ENCODE results near the gene ATP6V0B. TPM values are rescaled to one million over a fixed set of nuclear protein-coding genes. Genes with fewer than 3 reads are reported as not detected.

ATP6V0B gene
- total and polyA plus RNA-seq, 2 donors from 2014 or later = 156 to 636 TPM

GRCh38 chr1:43979528-43980254, 4.9 kb downstream of the ATP6V0B start:
- peak in 4 of 5 donors; percentile 34 to 84 (median 47) for DNase-seq
- no peaks in the 10 kb centered on the region for H3K9me3 ChIP-seq (ENCODE audit: control insufficient read depth in 2 of 3, insufficient read depth in 1 of 3, low read length in 3 of 3)
- peaks cover 0 to 30% (median 7%) of the 10 kb centered on the region in 3 donors for H3K4me1 ChIP-seq (ENCODE audit: control insufficient read depth in 2 of 3, insufficient read depth in 2 of 3, low read depth in 1 of 3, low read length in 3 of 3)
- H3K27me3 ChIP-seq (ENCODE audit: control insufficient read depth, insufficient read depth, low read length) = no peaks in the 10 kb centered on the region
- no peak for TF ChIP-seq CTCF (IDR thresholded peaks at IDR 0.05; ENCODE audit: borderline replicate concordance, extremely low read depth, insufficient read depth)
- peak overlapping the region; percentile 28 to 49 (median 40) for H3K4me3 ChIP-seq (ENCODE audit: low read length in 3 of 3)
- H3K9ac ChIP-seq (ENCODE audit: low read length in 3 of 3) = peak overlapping the region in 2 of 3 donors; percentile 3 to 46
- intact Hi-C loops (cut with DNase I) = no loop called here
- no peak overlapping the region for H3K27ac ChIP-seq (ENCODE audit: low read depth in 2 of 2, low read length in 2 of 2)
- H3K36me3 ChIP-seq (ENCODE audit: control insufficient read depth in 2 of 3, insufficient read depth in 3 of 3, low read length in 3 of 3) = peaks cover 4 to 26% (median 5%) of the 10 kb centered on the region in 3 donors
- FAIRE-seq = no peak

DNA sequence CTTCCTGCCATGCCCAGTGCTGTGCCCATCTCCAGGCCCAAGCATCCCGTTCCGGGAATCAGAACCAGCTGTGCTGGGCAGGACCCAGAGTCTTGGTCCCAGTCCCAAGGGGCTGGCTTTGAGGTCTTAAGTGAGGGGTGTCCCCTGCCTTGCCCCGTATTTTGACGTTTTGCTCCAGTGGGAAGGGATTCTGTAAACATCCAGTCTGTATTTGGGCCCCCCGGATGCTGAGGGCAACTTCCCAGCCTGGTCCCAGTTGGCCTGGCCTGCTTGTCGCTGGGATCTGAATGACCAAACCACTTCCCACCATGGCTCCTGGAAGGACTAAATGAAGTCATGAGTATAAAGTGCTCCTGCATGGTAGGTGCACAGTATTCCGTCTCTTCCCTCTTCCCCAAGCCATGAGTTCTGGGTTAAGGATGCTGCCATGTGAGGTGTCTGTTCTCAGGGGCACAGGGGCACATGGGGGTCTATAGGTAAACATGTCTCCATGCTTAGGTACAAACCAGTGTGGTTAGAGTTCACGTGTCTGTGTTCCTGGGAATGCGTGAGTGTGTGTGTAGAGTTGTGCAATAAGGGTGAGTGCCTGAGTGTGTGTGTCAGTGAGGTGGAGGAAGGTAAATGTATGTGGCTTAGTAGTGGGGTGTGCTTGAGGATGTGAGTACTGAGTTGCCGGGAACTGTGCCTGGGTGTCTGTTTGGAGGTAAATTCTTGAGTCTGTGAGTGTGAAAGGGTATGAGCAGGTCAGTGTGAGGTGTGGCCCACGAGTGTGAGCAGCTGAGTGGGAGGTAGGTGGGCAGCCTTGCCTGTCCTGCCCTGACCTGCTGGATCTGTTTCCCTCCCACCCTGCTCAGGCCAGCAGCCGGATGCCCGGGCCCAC, 5.7 kb downstream of the ATP6V0B start:
- H3K36me3 ChIP-seq (ENCODE audit: control insufficient read depth in 2 of 3, insufficient read depth in 3 of 3, low read length in 3 of 3) = peaks cover 4 to 26% (median 5%) of the 10 kb centered on the region in 3 donors
- no peaks in the 10 kb centered on the region for H3K9me3 ChIP-seq (ENCODE audit: control insufficient read depth in 2 of 3, insufficient read depth in 1 of 3, low read length in 3 of 3)
- TF ChIP-seq CTCF (IDR thresholded peaks at IDR 0.05; ENCODE audit: borderline replicate concordance, extremely low read depth, insufficient read depth) = no peak
- H3K4me1 ChIP-seq (ENCODE audit: control insufficient read depth in 2 of 3, insufficient read depth in 2 of 3, low read depth in 1 of 3, low read length in 3 of 3) = peaks cover 0 to 30% (median 7%) of the 10 kb centered on the region in 3 donors
- no peak overlapping the region for H3K27ac ChIP-seq (ENCODE audit: low read depth in 2 of 2, low read length in 2 of 2)
- peak overlapping the region in 1 of 3 donors; percentile 46 for H3K9ac ChIP-seq (ENCODE audit: low read length in 3 of 3)
- no peaks in the 10 kb centered on the region for H3K27me3 ChIP-seq (ENCODE audit: control insufficient read depth, insufficient read depth, low read length)
- FAIRE-seq (no peak), DNase-seq (peak in 1 of 5 donors; percentile 72)
- H3K4me3 ChIP-seq (ENCODE audit: low read length in 3 of 3) = peak overlapping the region; percentile 28 to 49 (median 40)
- intact Hi-C loops (cut with DNase I) = no loop called here

- H3K27me3 ChIP-seq (ENCODE audit: control insufficient read depth, insufficient read depth, low read length) = no peaks in the 10 kb centered on the region
- H3K36me3 ChIP-seq (ENCODE audit: control insufficient read depth in 2 of 3, insufficient read depth in 3 of 3, low read length in 3 of 3) = peaks cover 5 to 29% (median 6%) of the 10 kb centered on the region in 3 donors
- intact Hi-C loops (cut with DNase I) = no loop called here
- no peak overlapping the region for H3K27ac ChIP-seq (ENCODE audit: low read depth in 2 of 2, low read length in 2 of 2)
- H3K4me1 ChIP-seq (ENCODE audit: control insufficient read depth in 2 of 3, insufficient read depth in 2 of 3, low read depth in 1 of 3, low read length in 3 of 3) = peaks cover 0 to 23% (median 7%) of the 10 kb centered on the region in 3 donors
- H3K4me3 ChIP-seq (ENCODE audit: low read length in 3 of 3) = no peak overlapping the region
- FAIRE-seq (no peak), DNase-seq (peak in 2 of 5 donors; percentile 35 to 64)
- H3K9me3 ChIP-seq (ENCODE audit: control insufficient read depth in 2 of 3, insufficient read depth in 1 of 3, low read length in 3 of 3) = no peaks in the 10 kb centered on the region
- TF ChIP-seq CTCF (IDR thresholded peaks at IDR 0.05; ENCODE audit: borderline replicate concordance, extremely low read depth, insufficient read depth) = no peak
- H3K9ac ChIP-seq (ENCODE audit: low read length in 3 of 3) = no peak overlapping the region
Measured at GRCh38 chr1:43981135-43981491, 6.4 kb downstream of the ATP6V0B start.
